ENCODE measurements around the gene TRIOBP. TPM values are rescaled to one million over a fixed set of nuclear protein-coding genes. Genes with fewer than 3 reads are reported as not detected.

The TRIOBP gene
- total RNA-seq, 1 experiment from 2014 or later, result 45.7 TPM

DNA sequence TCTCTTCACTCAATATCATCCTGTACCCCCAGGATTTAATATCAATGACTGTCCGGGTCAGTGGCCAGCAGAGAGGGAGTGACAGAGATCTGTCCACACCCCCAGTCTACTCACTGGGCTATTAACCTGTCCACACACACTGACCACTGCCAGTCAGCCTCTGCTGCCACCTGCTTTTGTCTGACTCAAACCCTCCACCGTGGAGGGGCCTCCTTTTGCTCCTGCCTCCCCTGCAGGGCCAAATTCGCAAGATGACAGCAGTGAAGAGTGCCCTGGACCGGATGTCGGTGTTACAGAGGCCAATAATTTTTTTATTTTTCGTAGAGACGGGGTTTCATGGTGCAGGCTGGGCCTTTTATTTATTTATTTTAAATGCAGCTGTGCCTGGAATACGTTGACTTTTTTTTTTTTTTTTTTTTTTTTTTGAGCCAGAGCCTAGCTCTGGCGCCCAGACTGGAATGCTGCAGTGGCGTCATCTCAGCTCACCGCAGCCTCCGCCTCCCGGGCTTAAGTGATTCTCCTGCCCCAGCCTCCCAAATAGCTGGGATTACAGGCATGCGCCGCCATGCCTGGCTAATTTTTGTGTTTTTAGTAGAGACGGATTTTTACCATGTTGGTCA is 33.2 kb upstream of the TRIOBP start:
- DNase-seq (ENCODE audit: unreplicated experiment), result no peak
- H3K4me1 Mint-ChIP-seq (ENCODE audit: insufficient read depth, unreplicated experiment), result peaks cover 14% of the 10 kb centered on the region
- ChIA-PET POLR2A (interaction anchor here (0.5 to 1.5 kb wide), 3 partner anchors 12 to 209 kb away, joined by 3 to 7 read pairs (median 5); partner anchors contain the start of gene LGALS1), CTCF (interaction anchor here (0.6 to 4.8 kb wide), 3 partner anchors 20 to 199 kb away, joined by 3 to 32 read pairs (median 3); no protein-coding TSS in a partner anchor)
- no TSS peak for BruUV-seq (replicated peaks)
- no peaks in the 10 kb centered on the region for H3K9me3 Mint-ChIP-seq (ENCODE audit: unreplicated experiment)
- intact Hi-C loops (cut with micrococcal nuclease), result no loop called here
- peaks cover 31% of the 10 kb centered on the region for H3K36me3 Mint-ChIP-seq (ENCODE audit: insufficient read depth, unreplicated experiment)
- no peaks in the 10 kb centered on the region for H3K27me3 Mint-ChIP-seq (ENCODE audit: insufficient read depth, unreplicated experiment)
- H3K27ac Mint-ChIP-seq (ENCODE audit: low read depth, unreplicated experiment), result no peak overlapping the region
- no peak overlapping the region for H3K4me3 Mint-ChIP-seq (ENCODE audit: unreplicated experiment)
- TF ChIP-seq, protein P1, sequence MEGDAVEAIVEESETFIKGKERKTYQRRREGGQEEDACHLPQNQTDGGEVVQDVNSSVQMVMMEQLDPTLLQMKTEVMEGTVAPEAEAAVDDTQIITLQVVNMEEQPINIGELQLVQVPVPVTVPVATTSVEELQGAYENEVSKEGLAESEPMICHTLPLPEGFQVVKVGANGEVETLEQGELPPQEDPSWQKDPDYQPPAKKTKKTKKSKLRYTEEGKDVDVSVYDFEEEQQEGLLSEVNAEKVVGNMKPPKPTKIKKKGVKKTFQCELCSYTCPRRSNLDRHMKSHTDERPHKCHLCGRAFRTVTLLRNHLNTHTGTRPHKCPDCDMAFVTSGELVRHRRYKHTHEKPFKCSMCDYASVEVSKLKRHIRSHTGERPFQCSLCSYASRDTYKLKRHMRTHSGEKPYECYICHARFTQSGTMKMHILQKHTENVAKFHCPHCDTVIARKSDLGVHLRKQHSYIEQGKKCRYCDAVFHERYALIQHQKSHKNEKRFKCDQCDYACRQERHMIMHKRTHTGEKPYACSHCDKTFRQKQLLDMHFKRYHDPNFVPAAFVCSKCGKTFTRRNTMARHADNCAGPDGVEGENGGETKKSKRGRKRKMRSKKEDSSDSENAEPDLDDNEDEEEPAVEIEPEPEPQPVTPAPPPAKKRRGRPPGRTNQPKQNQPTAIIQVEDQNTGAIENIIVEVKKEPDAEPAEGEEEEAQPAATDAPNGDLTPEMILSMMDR (IDR thresholded peaks at IDR 0.05; ENCODE audit: unreplicated experiment), result no peak

DNA sequence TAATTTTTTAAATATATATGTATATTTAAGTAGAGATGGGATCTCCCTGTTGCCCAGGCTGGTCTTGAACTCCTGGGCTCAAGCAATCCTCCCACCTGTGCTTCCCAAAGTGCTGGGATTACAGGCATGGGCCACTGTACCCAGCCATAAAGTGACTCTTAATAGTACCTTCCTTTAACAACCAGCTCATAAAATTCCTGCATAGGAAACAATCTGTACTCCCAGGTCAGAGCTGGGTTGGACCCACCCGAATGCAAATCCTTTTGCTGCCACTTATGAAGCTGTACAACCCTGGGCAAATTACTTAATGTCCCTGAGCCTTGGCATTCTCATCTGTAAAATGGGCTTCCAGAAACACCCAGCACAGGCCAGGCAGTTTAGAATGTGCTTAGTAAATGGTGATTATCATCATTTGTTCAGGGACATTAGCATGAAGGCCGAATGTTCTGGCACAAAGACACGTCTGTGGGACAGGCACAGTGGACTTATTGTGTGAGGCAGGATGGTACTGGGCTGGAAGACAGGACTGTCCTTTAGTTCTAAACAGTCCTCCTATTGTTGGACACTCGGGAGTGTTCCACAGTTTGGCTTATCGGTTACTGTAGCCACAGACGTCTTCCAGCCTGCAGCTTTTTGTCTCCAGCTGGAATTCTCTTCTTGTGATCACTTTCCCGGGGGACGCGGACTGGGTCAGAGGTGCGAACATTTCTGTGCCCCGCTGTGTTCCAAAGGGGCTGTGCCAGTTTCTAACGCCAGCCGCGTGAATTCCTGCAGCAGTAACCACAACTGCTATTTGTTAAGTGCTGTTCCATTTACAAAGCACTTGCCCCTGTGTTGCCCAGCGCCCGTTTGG is 32.4 kb upstream of the TRIOBP start:
- TF ChIP-seq, protein P1 (IDR thresholded peaks at IDR 0.05; ENCODE audit: unreplicated experiment), result no peak
- DNase-seq (ENCODE audit: unreplicated experiment), result no peak
- H3K4me1 Mint-ChIP-seq (ENCODE audit: insufficient read depth, unreplicated experiment), result peaks cover 10% of the 10 kb centered on the region
- CTCF ChIA-PET, result interaction anchor here (0.6 to 4.8 kb wide), 4 partner anchors 21 to 82 kb away, joined by 3 to 32 read pairs (median 3); no protein-coding TSS in a partner anchor
- H3K9me3 Mint-ChIP-seq (ENCODE audit: unreplicated experiment), result no peaks in the 10 kb centered on the region
- no peaks in the 10 kb centered on the region for H3K27me3 Mint-ChIP-seq (ENCODE audit: insufficient read depth, unreplicated experiment)
- no TSS peak for BruUV-seq (replicated peaks)
- no peak overlapping the region for H3K4me3 Mint-ChIP-seq (ENCODE audit: unreplicated experiment)
- H3K27ac Mint-ChIP-seq (ENCODE audit: low read depth, unreplicated experiment), result no peak overlapping the region
- intact Hi-C loops (cut with micrococcal nuclease), result no loop called here
- POLR2A ChIA-PET, result interaction anchor here (0.5 to 1.5 kb wide), 4 partner anchors 11 to 208 kb away, joined by 3 to 7 read pairs (median 4); partner anchors contain the start of gene LGALS1
- H3K36me3 Mint-ChIP-seq (ENCODE audit: insufficient read depth, unreplicated experiment), result peaks cover 31% of the 10 kb centered on the region

DNA sequence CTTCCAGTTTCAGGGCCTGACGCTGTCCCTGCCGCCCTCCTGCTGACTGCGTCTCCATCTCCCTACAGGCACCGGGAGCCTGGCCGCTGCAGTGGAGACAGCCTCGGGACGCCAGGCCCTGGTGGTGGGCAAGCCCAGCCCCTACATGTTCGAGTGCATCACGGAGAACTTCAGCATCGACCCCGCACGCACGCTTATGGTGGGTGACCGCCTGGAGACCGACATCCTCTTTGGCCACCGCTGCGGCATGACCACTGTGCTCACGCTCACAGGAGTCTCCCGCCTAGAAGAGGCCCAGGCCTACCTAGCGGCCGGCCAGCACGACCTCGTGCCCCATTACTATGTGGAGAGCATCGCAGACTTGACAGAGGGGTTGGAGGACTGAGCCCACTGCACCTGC is 31.4 kb upstream of the TRIOBP start:
- no peaks in the 10 kb centered on the region for H3K9me3 Mint-ChIP-seq (ENCODE audit: unreplicated experiment)
- H3K27ac Mint-ChIP-seq (ENCODE audit: low read depth, unreplicated experiment), result no peak overlapping the region
- peaks cover 3% of the 10 kb centered on the region for H3K4me1 Mint-ChIP-seq (ENCODE audit: insufficient read depth, unreplicated experiment)
- CTCF ChIA-PET, result interaction anchor here (4.8 kb wide), 1 partner anchor 22 kb away, joined by 32 read pairs; no protein-coding TSS in a partner anchor
- TF ChIP-seq, protein P1 (IDR thresholded peaks at IDR 0.05; ENCODE audit: unreplicated experiment), result no peak
- DNase-seq (ENCODE audit: unreplicated experiment), result no peak
- intact Hi-C loops (cut with micrococcal nuclease), result no loop called here
- BruUV-seq (replicated peaks), result no TSS peak
- POLR2A ChIA-PET, result no interaction called here
- no peak overlapping the region for H3K4me3 Mint-ChIP-seq (ENCODE audit: unreplicated experiment)
- no peaks in the 10 kb centered on the region for H3K27me3 Mint-ChIP-seq (ENCODE audit: insufficient read depth, unreplicated experiment)
- peaks cover 31% of the 10 kb centered on the region for H3K36me3 Mint-ChIP-seq (ENCODE audit: insufficient read depth, unreplicated experiment)

DNA sequence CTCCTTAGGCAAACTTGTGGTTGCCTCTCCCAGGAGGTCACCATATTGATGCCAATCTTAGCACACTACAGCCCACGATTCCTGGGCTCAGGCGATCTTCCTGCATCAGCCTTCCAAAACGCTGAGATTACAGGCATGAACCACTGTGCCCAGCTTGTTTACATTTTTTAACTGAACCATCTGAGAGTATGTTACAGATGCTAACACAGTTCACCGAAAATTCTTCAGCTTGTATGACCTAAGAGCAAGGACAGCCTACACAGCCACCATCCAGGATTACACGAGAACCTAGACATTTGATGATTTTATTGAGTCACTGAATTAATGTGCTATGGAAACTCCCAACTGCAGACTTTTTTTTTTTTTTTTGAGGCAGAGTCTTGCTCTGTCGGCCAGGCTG is 27.3 kb upstream of the TRIOBP start:
- TF ChIP-seq, protein P1 (IDR thresholded peaks at IDR 0.05; ENCODE audit: unreplicated experiment), result no peak
- ChIA-PET POLR2A (interaction anchor here (0.9 kb wide), 1 partner anchor 11 kb away, joined by 3 read pairs; the partner anchor contains the start of gene PDXP), CTCF (interaction anchor here (0.7 to 1.0 kb wide), 3 partner anchors 11 to 41 kb away, joined by 3 to 4 read pairs (median 3); partner anchors contain the start of gene PDXP)
- Mint-ChIP-seq H3K36me3 (ENCODE audit: insufficient read depth, unreplicated experiment) (peaks cover 15% of the 10 kb centered on the region), H3K27me3 (ENCODE audit: insufficient read depth, unreplicated experiment) (no peaks in the 10 kb centered on the region), H3K4me3 (ENCODE audit: unreplicated experiment) (no peak overlapping the region), H3K27ac (ENCODE audit: low read depth, unreplicated experiment) (no peak overlapping the region), H3K9me3 (ENCODE audit: unreplicated experiment) (no peaks in the 10 kb centered on the region), H3K4me1 (ENCODE audit: insufficient read depth, unreplicated experiment) (peaks cover 5% of the 10 kb centered on the region)
- intact Hi-C loops (cut with micrococcal nuclease), result no loop called here
- no TSS peak for BruUV-seq (replicated peaks)
- DNase-seq (ENCODE audit: unreplicated experiment), result no peak

Data from MCF 10A (cell line).